Osteoblast (primary cell): ENCODE data around the gene MAP3K5. TPM values are rescaled to one million over a fixed set of nuclear protein-coding genes. Genes with fewer than 3 reads are reported as not detected.

ENCODE experiments used
- DNase-seq: peaks from one replicate; pipeline ENCODE4 v3.0.0; 2011; ENCODE audit warnings: low spot score, mixed read lengths; ENCODE audit not compliant: insufficient read length; ENCODE audit errors: missing footprints
- H2AFZ ChIP-seq: 2 replicates; pipeline ENCODE4 v1.6.0; 2011; ENCODE audit warnings: mild to moderate bottlenecking, low read length
- H3K27ac ChIP-seq: 2 replicates; pipeline ENCODE4 v1.5.1; 2011; ENCODE audit warnings: mild to moderate bottlenecking, low read depth, low read length, moderate library complexity
- H3K27me3 ChIP-seq: 2 replicates; pipeline ENCODE4 v1.6.0; 2012; ENCODE audit warnings: mild to moderate bottlenecking, control low read depth, inconsistent platforms, low read length, moderate library complexity; ENCODE audit not compliant: insufficient read depth
- H3K36me3 ChIP-seq: 2 replicates; pipeline ENCODE4 v1.5.1; 2011; ENCODE audit warnings: mild to moderate bottlenecking, low read length, control low read depth, moderate library complexity; ENCODE audit not compliant: insufficient read depth
- H3K4me1 ChIP-seq: 2 replicates; pipeline ENCODE4 v1.5.1; 2011; ENCODE audit warnings: mild to moderate bottlenecking, low read length, control low read depth, moderate library complexity; ENCODE audit not compliant: insufficient read depth
- H3K4me2 ChIP-seq: 2 replicates; pipeline ENCODE4 v1.6.0; 2011; ENCODE audit warnings: mild to moderate bottlenecking, low read length; ENCODE audit not compliant: insufficient read depth
- H3K4me3 ChIP-seq: fragments of 200-600 bp; sonication (generic); 3 replicates; pipeline ENCODE4 v1.5.1; 2012; ENCODE audit warnings: mild to moderate bottlenecking, low read length, inconsistent platforms; ENCODE audit not compliant: insufficient read depth
- H3K79me2 ChIP-seq: 2 replicates; pipeline ENCODE4 v1.6.0; 2012; ENCODE audit warnings: mild to moderate bottlenecking, low read length, control low read depth, inconsistent platforms; ENCODE audit not compliant: insufficient read depth
- H3K9me3 ChIP-seq: 2 replicates; pipeline ENCODE4 v1.5.1; 2011; ENCODE audit warnings: low read depth, low read length, control low read depth
- H4K20me1 ChIP-seq: 2 replicates; pipeline ENCODE4 v1.6.0; 2012; ENCODE audit warnings: mild to moderate bottlenecking, low read length, control low read depth; ENCODE audit not compliant: insufficient read depth
- CTCF ChIP-seq: IDR thresholded peaks from 2 replicates; pipeline ENCODE4 v1.5.1; 2011; ENCODE audit warnings: mild to moderate bottlenecking, low read depth, low read length, moderate library complexity; ENCODE audit errors: extremely low read depth
- total RNA-seq: library from RNA; depleted of rRNA; stranded (reverse); fragments of >200 nt; gene quantifications from 2 replicates; pipeline ENCODE4 v1.2.3, GENCODE V29; 2012

The MAP3K5 gene
- total RNA-seq, 1 donor = 8.3 TPM

- H3K4me1 ChIP-seq = peaks cover 4% of the 10 kb centered on the region
- H2AFZ ChIP-seq = no peak overlapping the region
- H3K4me2 ChIP-seq = no peak overlapping the region
- H3K4me3 ChIP-seq = no peak overlapping the region
- H3K36me3 ChIP-seq = no peaks in the 10 kb centered on the region
- peaks cover 27% of the 10 kb centered on the region for H3K79me2 ChIP-seq
- no peak for DNase-seq
- no peaks in the 10 kb centered on the region for H4K20me1 ChIP-seq
- TF ChIP-seq CTCF = no peak
- no peaks in the 10 kb centered on the region for H3K9me3 ChIP-seq
- H3K27me3 ChIP-seq = no peaks in the 10 kb centered on the region
- no peak overlapping the region for H3K27ac ChIP-seq
These were observed 59.4 kb downstream of the MAP3K5 start for GRCh38 chr6:136732889-136733288.

GRCh38 chr6:136729832-136730231 lies 62.4 kb downstream of the MAP3K5 start:
- DNase-seq = peak; percentile 8
- Histone ChIP-seq H3K9me3 (no peaks in the 10 kb centered on the region), H3K79me2 (peaks cover 20% of the 10 kb centered on the region), H3K4me3 (no peak overlapping the region), H3K4me1 (no peaks in the 10 kb centered on the region), H3K4me2 (no peak overlapping the region), H2AFZ (no peak overlapping the region), H3K36me3 (no peaks in the 10 kb centered on the region), H4K20me1 (no peaks in the 10 kb centered on the region), H3K27ac (no peak overlapping the region), H3K27me3 (no peaks in the 10 kb centered on the region)
- no peak for TF ChIP-seq CTCF

- no peak overlapping the region for H2AFZ ChIP-seq
These were observed 63.2 kb downstream of the MAP3K5 start for GRCh38 chr6:136728976-136729515.

More at GRCh38 chr6:136728976-136729515, 63.2 kb downstream of the MAP3K5 start:
- no peaks in the 10 kb centered on the region for H3K36me3 ChIP-seq
- no peaks in the 10 kb centered on the region for H3K27me3 ChIP-seq
- H3K4me1 ChIP-seq = no peaks in the 10 kb centered on the region
- peaks cover 20% of the 10 kb centered on the region for H3K79me2 ChIP-seq
- H4K20me1 ChIP-seq = no peaks in the 10 kb centered on the region
- H3K4me2 ChIP-seq = no peak overlapping the region
- H3K27ac ChIP-seq = no peak overlapping the region
- TF ChIP-seq CTCF = no peak
- peak; percentile 1 for DNase-seq
- no peak overlapping the region for H3K4me3 ChIP-seq
- H3K9me3 ChIP-seq = no peaks in the 10 kb centered on the region
